HG02623 (cell line): ENCODE measurements around the gene C2CD4C.
"Not testable (repeated sequence)": the region's sequence is repeated elsewhere in the genome, so short reads cannot be mapped to it uniquely, and the experiment has no call there.

Experiments
- ATAC-seq: cut with Tn5 transposase; IDR thresholded peaks from one replicate; pipeline ENCODE4 v1.9.1; 2021; ENCODE audit warnings: moderate library complexity; ENCODE audit not compliant: unreplicated experiment

Gene C2CD4C

GRCh38 chr19:439167-439900 is 30.4 kb upstream of the C2CD4C start:
- ATAC-seq = no peak

DNA sequence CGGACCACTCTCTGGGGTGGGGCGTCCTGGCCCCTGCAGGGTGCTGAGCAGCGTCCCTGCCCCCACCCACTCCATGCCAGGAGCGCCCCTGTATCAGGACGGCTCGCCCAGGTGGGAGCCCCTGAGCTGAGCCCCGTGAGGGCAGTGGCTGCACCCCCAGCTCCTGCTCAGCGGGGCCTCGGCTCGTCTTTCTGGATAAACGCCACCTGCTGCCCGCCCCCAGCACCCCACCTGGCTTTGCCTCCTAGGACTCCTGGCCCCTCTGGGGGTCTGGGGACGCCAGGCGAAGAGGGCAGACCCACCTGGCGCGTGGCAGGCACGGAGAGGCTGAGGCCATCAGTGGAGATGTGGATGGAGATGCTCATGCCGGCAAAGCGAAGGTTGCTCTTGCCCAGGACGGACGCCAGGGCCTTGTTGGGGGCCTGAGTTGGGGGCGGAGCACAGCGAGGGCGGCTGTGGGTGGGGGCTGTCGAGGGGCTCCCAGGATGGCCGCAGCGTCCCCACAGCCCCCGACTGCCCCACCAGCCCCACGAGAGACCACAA is 29.5 kb upstream of the C2CD4C start:
- ATAC-seq = no peak

DNA sequence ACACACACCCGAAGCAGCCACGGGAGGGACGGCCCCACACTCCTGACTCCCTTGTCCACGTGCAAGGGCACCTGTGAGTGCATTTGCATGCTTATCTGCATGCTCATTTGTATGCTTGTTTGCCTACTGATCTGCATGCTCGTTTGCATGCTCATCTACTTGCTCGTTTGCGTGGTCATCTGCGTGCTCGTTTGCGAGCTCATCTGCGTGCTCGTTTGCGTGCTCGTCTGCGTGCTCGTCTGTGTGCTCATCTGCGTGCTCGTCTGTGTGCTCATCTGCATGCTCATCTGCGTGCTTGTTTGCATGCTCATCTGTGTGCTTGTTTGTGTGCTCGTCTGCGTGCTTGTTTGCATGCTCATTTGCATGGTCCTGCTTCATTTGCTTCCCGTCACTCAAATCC is 28.1 kb upstream of the C2CD4C start:
- ATAC-seq = no peak

DNA sequence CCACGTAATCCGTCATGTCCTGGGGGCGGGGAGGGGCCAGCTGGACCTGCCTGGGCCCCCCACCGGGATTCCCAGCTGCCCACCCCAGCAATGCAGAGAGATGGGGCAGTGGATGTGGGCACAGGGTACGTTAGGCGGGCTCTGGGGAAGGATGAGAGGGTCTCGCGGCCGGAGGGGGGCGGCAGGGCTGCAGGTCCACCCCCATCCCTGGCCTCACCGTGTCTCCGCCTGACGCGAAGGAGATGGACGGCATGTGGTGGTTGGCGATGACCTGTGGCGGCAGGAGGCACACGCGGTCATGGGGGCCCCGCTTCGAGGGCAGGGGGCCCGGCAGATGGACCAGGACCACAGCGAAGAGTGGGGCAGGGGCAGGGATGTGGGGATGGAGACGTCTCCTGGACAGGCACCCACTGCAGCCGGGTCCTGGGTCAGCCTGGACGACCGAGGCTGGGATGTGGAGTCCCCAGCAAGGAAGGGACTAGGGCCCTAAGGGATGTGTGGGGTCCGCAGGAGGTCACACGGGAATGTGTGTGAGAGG is 27.5 kb upstream of the C2CD4C start:
- no peak for ATAC-seq

- no peak for ATAC-seq
Observed at GRCh38 chr19:435707-436412, 26.9 kb upstream of the C2CD4C start.

DNA sequence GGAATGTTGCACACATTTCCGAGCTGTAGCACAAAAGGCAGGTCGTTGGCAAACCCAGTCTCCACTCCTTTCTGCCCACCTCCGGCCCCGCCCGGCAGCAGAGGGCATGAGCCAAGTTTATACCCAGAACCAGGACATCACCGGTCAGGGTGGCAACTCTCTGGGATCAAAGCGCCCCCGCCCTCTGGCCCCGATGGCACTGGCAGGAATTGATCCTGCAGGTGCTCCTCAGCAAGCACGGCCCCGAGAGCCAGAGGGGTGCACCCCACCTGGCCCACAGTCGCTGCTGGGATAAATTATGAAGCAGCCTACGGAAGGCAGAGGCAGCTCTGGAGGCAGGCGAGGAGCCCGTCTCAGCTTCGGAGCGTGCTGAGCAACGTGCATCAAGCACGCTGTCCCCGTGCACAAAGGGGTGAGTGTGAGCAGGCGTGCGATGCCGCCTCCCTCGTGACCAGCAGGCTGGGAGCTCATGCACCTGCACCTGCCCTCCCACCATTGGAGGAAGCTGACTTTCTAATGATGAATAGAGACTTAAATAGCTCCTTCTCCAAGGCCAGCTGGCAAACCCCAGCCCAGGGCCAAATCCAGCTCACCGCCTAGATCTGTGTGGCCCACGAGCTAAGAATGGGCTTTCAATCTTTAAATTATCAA is 26.2 kb upstream of the C2CD4C start:
- ATAC-seq = no peak

- no peak for ATAC-seq
Observed at GRCh38 chr19:434152-434960, 25.4 kb upstream of the C2CD4C start.

- ATAC-seq = no peak
Observed at GRCh38 chr19:430701-431100, 21.8 kb upstream of the C2CD4C start.

DNA sequence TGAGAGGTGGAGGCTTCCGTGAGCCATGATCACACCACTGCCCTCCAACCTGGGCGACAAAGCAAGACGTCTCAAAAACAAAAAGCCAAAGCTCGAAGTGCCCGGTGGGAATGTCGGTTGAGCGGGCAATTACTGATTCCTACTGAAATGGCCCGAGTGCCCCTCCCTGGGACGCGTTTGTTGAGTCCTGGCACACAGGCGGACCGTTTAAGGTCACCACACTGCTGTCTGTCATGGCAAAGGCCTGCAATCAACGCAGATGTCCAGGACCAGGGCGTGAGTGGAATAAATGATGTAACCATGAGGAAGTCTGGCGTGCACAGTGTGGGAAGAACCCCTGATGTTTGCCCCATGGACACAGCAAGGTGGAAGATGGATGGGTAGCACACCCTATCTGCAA is 19.2 kb upstream of the C2CD4C start:
- no peak for ATAC-seq

DNA sequence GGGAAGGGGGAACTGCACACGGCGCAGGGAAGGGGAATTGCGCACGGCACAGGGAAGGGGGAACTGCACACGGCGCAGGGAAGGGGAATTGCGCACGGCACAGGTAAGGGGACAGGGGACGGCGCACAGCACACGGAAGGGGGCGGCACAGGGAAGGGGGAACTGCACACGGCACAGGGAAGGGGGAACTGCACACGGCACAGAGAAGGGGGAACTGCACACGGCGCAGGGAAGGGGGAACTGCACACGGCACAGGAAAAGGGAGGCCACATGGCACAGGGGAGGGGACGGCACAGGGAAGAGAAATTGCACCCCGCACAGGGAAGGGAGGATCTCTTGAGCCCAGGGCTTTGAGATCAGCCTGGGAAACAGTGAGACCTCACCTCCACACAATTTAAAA is 18.7 kb upstream of the C2CD4C start:
- not testable (repeated sequence) for ATAC-seq

DNA sequence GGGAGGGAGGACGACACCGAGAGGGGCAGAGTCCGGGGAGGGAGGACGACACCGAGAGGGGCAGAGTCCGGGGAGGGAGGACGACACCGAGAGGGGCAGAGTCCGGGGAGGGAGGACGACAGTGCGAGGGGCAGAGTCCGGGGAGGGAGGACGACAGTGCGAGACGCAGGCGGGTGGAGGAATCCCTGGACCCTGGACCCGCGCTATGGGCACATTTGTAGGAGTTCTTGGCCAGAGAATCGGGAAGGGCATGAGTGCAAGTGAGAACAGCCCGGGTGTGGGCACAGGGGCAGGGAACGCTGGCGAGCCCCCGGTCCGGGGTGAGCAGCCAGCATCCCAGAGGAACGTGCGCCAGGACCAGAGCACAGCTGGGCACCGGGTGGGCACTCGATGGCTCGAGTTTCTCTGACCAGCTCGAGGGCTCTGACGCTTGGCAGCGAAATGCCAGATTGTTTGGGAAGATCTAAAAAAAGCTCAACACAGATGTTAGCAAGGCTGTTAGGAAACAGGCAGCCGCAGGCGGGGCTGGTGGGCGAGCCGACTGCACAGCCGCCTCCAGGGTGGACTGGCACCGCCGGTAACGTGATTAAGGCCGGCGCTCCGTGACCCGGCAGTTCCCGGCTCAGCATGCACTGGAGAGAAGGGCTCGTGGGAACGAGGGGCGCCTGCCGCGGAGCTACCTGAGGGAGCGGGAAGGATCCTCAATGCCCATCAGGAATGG is 17.9 kb upstream of the C2CD4C start:
- ATAC-seq = no peak

DNA sequence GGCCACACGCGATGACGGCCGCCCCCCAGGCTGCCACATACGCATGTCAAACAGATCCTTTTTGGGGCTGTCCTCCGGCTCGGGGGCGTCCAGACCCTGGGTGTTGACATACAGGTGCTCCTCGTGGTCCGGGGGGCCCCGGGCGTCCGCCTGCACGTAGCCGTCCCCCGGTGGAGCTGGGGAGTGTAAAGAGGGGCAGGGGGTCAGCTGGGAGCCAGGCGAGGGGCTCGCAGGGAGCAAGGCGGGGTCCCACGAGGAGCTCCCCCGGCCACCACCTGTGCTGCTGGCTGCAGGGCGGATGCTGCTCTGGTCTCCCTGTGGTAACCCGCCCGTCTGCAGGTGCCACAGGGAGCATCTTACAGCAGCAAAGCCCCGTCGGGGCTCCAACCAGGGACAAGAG is 16.1 kb upstream of the C2CD4C start:
- no peak for ATAC-seq

GRCh38 chr19:424546-424945 is 15.6 kb upstream of the C2CD4C start:
- ATAC-seq = no peak

DNA sequence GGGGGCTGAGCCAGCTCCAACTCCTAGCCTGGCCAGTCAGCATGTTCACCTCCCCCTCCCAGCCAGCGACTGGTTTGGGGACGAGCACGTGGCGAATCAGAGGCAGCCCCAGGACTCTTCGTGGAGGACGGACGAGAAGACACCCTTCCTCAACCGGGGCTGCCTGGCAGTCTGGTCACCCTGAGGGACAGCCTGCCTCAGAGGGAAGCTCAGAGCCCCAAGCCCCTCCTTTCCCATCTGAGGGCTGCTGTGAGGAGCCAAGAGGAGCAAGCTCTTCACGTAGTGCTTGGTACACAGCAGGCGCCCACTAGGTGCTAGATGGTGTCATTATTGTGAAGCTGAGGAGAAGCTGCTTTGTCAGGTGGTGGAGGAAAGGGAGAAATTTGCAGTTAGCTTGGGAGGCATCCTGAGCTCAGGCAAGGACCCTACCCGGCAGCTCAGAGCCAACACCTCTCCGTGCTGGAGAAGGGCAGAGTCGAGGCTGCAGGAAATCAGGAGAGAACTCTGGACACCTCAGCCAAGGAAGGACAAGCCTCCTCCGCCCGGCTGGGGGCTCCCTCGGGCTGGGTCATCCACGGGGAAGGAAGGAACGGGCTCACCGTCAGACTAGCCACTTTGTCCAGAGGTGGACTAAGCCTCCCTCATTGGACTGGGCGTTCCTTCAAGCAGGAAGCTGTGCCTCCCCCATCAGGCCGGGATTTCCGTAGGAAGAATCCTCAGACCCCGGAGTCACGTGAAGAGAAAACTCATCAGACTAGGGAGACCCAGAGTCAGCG is 14.9 kb upstream of the C2CD4C start:
- ATAC-seq = no peak

DNA sequence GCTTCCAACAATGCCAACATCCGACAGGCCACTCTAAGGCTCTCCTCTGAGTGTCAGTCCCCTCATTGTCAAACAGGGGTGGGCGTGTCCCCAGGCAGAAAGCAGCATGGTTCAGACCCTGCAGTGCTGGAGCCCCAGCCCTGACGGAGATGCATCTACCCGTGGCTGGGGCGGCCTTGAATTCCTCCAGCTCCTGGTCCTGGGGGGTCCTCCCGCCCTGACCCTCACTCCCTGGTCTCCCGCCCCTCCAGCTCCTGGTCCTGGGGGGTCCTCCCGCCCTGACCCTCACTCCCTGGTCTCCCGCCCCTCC is 13.9 kb upstream of the C2CD4C start:
- not testable (repeated sequence) for ATAC-seq

DNA sequence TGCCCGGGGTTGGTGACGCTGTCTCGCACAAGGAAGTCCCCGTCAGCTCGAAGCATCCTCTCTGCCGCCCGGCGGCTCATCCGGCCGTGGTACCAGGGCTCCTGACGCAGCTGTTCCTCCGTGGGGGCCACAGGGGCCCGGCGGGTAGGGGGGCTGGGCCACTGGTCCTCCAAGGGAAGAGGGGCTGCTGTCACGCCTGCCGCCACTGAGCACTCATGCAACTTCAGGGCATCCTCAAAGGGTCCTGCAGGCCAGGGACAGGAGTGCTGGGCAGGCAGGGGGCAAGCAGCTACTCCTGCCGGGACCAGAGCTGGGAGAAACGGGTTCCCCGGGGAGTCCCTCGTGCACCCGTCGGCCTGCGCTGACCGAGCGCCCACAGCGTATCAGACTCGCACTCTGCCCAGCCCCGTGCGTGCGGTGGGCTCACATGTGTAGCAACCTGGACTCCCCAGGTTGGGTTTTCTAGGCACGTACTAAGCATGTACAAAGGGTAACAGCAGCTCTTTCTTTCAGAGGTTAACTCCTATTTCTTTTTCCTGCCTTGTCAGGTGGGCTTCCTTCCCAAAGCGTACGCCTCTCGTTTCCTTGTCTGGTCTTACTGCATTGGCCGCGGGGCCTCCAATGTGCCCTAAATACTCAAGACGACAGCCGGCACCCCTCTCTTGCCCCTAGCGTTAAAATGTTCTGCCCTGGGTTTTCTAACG is 13.4 kb upstream of the C2CD4C start:
- ATAC-seq = no peak

DNA sequence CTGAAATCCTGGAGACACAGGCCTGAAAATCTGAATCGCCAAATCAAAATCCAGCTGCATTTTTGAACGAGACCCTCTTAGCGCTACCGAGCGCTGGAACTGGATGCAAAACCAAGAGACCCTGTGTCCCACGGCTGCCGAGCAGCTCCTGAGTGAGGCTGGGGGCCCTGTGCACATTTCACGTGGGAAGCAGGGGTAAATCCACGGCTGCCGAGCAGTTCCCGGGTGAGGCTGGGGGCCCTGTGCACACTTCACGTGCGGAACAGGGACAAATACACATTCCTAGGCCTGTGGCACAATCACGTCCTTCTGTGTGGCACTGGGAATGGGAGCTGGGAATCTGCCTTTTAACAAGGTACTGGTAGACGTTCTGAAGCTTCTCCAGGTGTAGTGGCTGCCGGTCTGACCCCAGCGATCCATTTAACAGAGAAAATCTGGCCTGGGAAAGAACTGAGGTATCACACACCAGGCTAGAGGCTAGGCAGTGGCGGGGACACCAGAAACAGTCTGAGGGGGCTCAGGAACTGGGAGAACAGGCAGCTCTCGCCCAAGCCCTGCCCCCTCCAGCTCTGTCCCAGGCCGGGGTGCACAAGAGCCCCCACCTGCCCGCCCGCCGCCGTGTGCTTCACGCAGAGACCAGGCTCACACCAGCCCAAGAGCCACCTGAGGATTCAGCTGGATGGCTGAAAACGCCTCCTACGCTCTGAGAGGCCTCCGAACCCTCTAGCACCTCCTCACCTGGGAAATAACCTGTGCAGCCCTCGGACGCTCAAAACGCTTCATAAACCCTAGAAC is 11.0 kb upstream of the C2CD4C start:
- ATAC-seq = no peak
